Ovary (tissue), 3 donors: Measurements from ENCODE around the gene TMEM184C.

Source experiments
- POLR2A ChIP-seq: fragments of 450-650 bp; IDR thresholded peaks from one replicate; pipeline ENCODE4 v1.6.1; 2017; ENCODE audit warnings: antibody characterized with exemption, mild to moderate bottlenecking, moderate library complexity
- TF ChIP-seq, protein P1 (sequence below), 3 donors: fragments of 450-650 bp in 2 of 3; fragments of 200-600 bp in 1 of 3; IDR thresholded peaks; one replicate each; pipeline versions ENCODE4 v1.5.1 to v1.8.0; 2016 to 2022; ENCODE audit warnings: antibody characterized with exemption in 3 of 3, mild to moderate bottlenecking in 1 of 3
- donor health status: DM: no; HTN: no; CAD: no.

- TF ChIP-seq, protein P1, sequence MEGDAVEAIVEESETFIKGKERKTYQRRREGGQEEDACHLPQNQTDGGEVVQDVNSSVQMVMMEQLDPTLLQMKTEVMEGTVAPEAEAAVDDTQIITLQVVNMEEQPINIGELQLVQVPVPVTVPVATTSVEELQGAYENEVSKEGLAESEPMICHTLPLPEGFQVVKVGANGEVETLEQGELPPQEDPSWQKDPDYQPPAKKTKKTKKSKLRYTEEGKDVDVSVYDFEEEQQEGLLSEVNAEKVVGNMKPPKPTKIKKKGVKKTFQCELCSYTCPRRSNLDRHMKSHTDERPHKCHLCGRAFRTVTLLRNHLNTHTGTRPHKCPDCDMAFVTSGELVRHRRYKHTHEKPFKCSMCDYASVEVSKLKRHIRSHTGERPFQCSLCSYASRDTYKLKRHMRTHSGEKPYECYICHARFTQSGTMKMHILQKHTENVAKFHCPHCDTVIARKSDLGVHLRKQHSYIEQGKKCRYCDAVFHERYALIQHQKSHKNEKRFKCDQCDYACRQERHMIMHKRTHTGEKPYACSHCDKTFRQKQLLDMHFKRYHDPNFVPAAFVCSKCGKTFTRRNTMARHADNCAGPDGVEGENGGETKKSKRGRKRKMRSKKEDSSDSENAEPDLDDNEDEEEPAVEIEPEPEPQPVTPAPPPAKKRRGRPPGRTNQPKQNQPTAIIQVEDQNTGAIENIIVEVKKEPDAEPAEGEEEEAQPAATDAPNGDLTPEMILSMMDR (IDR thresholded peaks at IDR 0.05): no peak
- TF ChIP-seq POLR2A: no peak
Observed at GRCh38 chr4:147586637-147587036, 30.6 kb upstream of the TMEM184C start.
